Testis (tissue), 3 donors: ENCODE data around the gene CAMTA1. TPM values are rescaled to one million over a fixed set of nuclear protein-coding genes. Genes with fewer than 3 reads are reported as not detected.

Experiments used
- DNase-seq: peaks from one replicate; pipeline ENCODE4 v3.0.0-alpha.2; 2019
- H3K27ac ChIP-seq, 2 donors: fragments of 200-600 bp; sonication (generic); one replicate each; pipeline ENCODE4 v1.5.1; 2019
- H3K27me3 ChIP-seq: fragments of 200-600 bp; sonication (generic); one replicate; pipeline ENCODE4 v1.5.1; 2019
- H3K36me3 ChIP-seq: fragments of 200-600 bp; sonication (generic); one replicate; pipeline ENCODE4 v1.5.1; 2017; ENCODE audit warnings: low read depth; ENCODE audit errors: missing control alignments
- H3K4me1 ChIP-seq: fragments of 200-600 bp; sonication (generic); one replicate; pipeline ENCODE4 v1.5.1; 2019
- H3K4me3 ChIP-seq, 2 donors: fragments of 200-600 bp; sonication (generic); one replicate each; pipeline ENCODE4 v1.5.1; 2017 to 2019
- H3K9me3 ChIP-seq: fragments of 200-600 bp; sonication (generic); one replicate; pipeline ENCODE4 v1.5.1; 2017
- CTCF ChIP-seq, 3 experiments: fragments of 450-650 bp in 2 of 3; fragments of 200-600 bp in 1 of 3; sonication (generic) in 1 of 3; IDR thresholded peaks; one replicate each; pipeline ENCODE4 v1.5.1; 2016 to 2019; ENCODE audit warnings: antibody characterized with exemption in 3 of 3, mild to moderate bottlenecking in 2 of 3, moderate library complexity in 1 of 3
- POLR2A ChIP-seq: fragments of 450-650 bp; IDR thresholded peaks from one replicate; pipeline ENCODE4 v1.6.1; 2017; ENCODE audit warnings: antibody characterized with exemption, mild to moderate bottlenecking, moderate library complexity
- WGBS, 2 donors: methylation state at CpG; one replicate each; pipeline ENCODE4 v1.1.5; 2018; 5-methylcytosine and 5-hydroxymethylcytosine counted together
- intact Hi-C: fragments of 100-400 bp; cut with DNase I; formaldehyde crosslinking; loops from one replicate; pipeline ENCODE4 v1.15.1; 2023; ENCODE audit warnings: low total_unique reads
- polyA plus RNA-seq: library from polyadenylated mRNA; stranded (reverse); fragments of 350-450 nt; fragmentation: Illumina TruSeq; extraction: RNeasy Lipid Tissue Mini Kit (QIAGEN cat#74804); gene quantifications from one replicate; pipeline ENCODE4 v1.2.3, GENCODE V29; 2014; ENCODE audit warnings: low read depth, low replicate concordance; ENCODE audit not compliant: insufficient read depth
- total RNA-seq, 2 donors: library from RNA; depleted of rRNA; stranded (reverse); fragments of >200 nt; gene quantifications; one replicate each; pipeline ENCODE4 v1.2.3, GENCODE V29; 2016

The CAMTA1 gene
- total and polyA plus RNA-seq, 3 donors from 2014 or later: 116 to 158 (median 119) TPM

- H3K4me1 ChIP-seq: no peaks in the 10 kb centered on the region
- intact Hi-C loops: no loop called here
- H3K9me3 ChIP-seq: no peaks in the 10 kb centered on the region
- DNase-seq: no peak
- no peak overlapping the region for H3K4me3 ChIP-seq
- no peak for TF ChIP-seq POLR2A
- TF ChIP-seq CTCF (IDR thresholded peaks at IDR 0.05): no peak
- no peaks in the 10 kb centered on the region for H3K27me3 ChIP-seq
- no peak overlapping the region for H3K27ac ChIP-seq
- WGBS, 2 donors: 42 to 52% methylated on average over 1 of the region's 1 CpG
- no peaks in the 10 kb centered on the region for H3K36me3 ChIP-seq
Measured at GRCh38 chr1:7171168-7171567, 385.9 kb downstream of the CAMTA1 start.

- Histone ChIP-seq H3K4me1 (no peaks in the 10 kb centered on the region), H3K4me3 (no peak overlapping the region), H3K27me3 (no peaks in the 10 kb centered on the region), H3K36me3 (no peaks in the 10 kb centered on the region), H3K9me3 (no peaks in the 10 kb centered on the region), H3K27ac (no peak overlapping the region)
- DNase-seq: no peak
- intact Hi-C loops: no loop called here
- 67% methylated on average over 6 of the region's 6 CpGs for WGBS, 2 donors
- TF ChIP-seq CTCF (IDR thresholded peaks at IDR 0.05) (no peak), POLR2A (no peak)
Measured at GRCh38 chr1:7171574-7171973, 386.3 kb downstream of the CAMTA1 start.

- TF ChIP-seq POLR2A (no peak), CTCF (IDR thresholded peaks at IDR 0.05) (no peak)
- H3K4me1 ChIP-seq: no peaks in the 10 kb centered on the region
- H3K27ac ChIP-seq: peak overlapping the region in 1 of 2 donors; percentile 47
- H3K9me3 ChIP-seq: no peaks in the 10 kb centered on the region
- no peaks in the 10 kb centered on the region for H3K27me3 ChIP-seq
- H3K4me3 ChIP-seq: no peak overlapping the region
- intact Hi-C loops: no loop called here
- H3K36me3 ChIP-seq: no peaks in the 10 kb centered on the region
- WGBS, 2 donors: 44 to 48% methylated on average over 11 to 14 of the region's 14 CpGs
- DNase-seq: peak; percentile 72
Measured at GRCh38 chr1:7172804-7173203, 387.6 kb downstream of the CAMTA1 start.

GRCh38 chr1:7174561-7174960 lies 389.3 kb downstream of the CAMTA1 start:
- WGBS, 2 donors: 93% methylated on average over 12 of the region's 12 CpGs
- Histone ChIP-seq H3K4me1 (no peaks in the 10 kb centered on the region), H3K9me3 (no peaks in the 10 kb centered on the region), H3K27me3 (no peaks in the 10 kb centered on the region), H3K4me3 (no peak overlapping the region), H3K27ac (no peak overlapping the region), H3K36me3 (no peaks in the 10 kb centered on the region)
- no peak for TF ChIP-seq CTCF (IDR thresholded peaks at IDR 0.05)
- no peak for TF ChIP-seq POLR2A
- no peak for DNase-seq
- intact Hi-C loops: no loop called here
